Fibroblast of lung (primary cell): ENCODE results near the gene GCG.

ENCODE experiments used
- CTCF ChIP-seq, 2 donors: IDR thresholded peaks in 1 of 2; conservative IDR thresholded peaks in 1 of 2; 1 replicate in 1 of 2; 2 replicates in 1 of 2; pipeline ENCODE4 v1.5.1; 2011 to 2012; ENCODE audit warnings: low read length in 2 of 2, control low read depth in 1 of 2, inconsistent platforms in 1 of 2, low read depth in 1 of 2, mild to moderate bottlenecking in 1 of 2
- EZH2 ChIP-seq: IDR thresholded peaks from 2 replicates; pipeline ENCODE4 v1.5.1; 2012; ENCODE audit warnings: low read length, control low read depth, mild to moderate bottlenecking; ENCODE audit errors: missing control alignments

- no peak for TF ChIP-seq CTCF (conservative IDR thresholded peaks at IDR 0.05 in 1 of 2, IDR thresholded peaks at IDR 0.05 in 1 of 2; ENCODE audit: low read depth in 1 of 2, low read length in 2 of 2)
- no peak for TF ChIP-seq EZH2
Measured at GRCh38 chr2:162118166-162119031, 33.6 kb downstream of the GCG start.
